Liver (tissue), 9 donors: ENCODE data around the gene PLA2G2F. TPM values are rescaled to one million over a fixed set of nuclear protein-coding genes. Genes with fewer than 3 reads are reported as not detected.

Experiments
- DNase-seq: peaks from one replicate; pipeline ENCODE4 v3.0.0-alpha.2; 2017; ENCODE audit warnings: low spot score
- H3K27ac ChIP-seq, 2 donors: one replicate each; pipeline ENCODE4 v1.7.0; 2013; ENCODE audit warnings: inconsistent platforms in 2 of 2, low read length in 2 of 2, control low read depth in 1 of 2, low read depth in 1 of 2, mild to moderate bottlenecking in 1 of 2
- H3K27me3 ChIP-seq, 4 donors: one replicate each; pipeline versions ENCODE4 v1.6.1 to v1.7.0; 2013; ENCODE audit warnings: low read length in 3 of 4, inconsistent platforms in 1 of 4, mild to moderate bottlenecking in 1 of 4, moderate library complexity in 1 of 4; ENCODE audit not compliant: control insufficient read depth in 4 of 4, insufficient read depth in 4 of 4
- H3K36me3 ChIP-seq, 4 donors: one replicate each; pipeline versions ENCODE4 v1.6.1 to v1.7.0; 2013; ENCODE audit warnings: low read length in 3 of 4, mild to moderate bottlenecking in 3 of 4, low read depth in 1 of 4, moderate library complexity in 1 of 4; ENCODE audit not compliant: control insufficient read depth in 4 of 4, insufficient read depth in 3 of 4
- H3K4me1 ChIP-seq, 4 donors: one replicate each; pipeline versions ENCODE4 v1.6.1 to v1.7.0; 2013; ENCODE audit warnings: low read length in 3 of 4, mild to moderate bottlenecking in 3 of 4, moderate library complexity in 1 of 4; ENCODE audit not compliant: control insufficient read depth in 4 of 4, insufficient read depth in 4 of 4
- H3K4me3 ChIP-seq, 3 donors: one replicate each; pipeline versions ENCODE4 v1.6.1 to v1.7.0; 2013; ENCODE audit warnings: low read length in 3 of 3, control low read depth in 1 of 3, low read depth in 1 of 3, mild to moderate bottlenecking in 1 of 3
- H3K9ac ChIP-seq, 2 donors: one replicate each; pipeline ENCODE4 v1.7.0; 2013; ENCODE audit warnings: low read length in 2 of 2, mild to moderate bottlenecking in 2 of 2, moderate library complexity in 2 of 2, control low read depth in 1 of 2, low read depth in 1 of 2
- H3K9me3 ChIP-seq, 4 donors: one replicate each; pipeline versions ENCODE4 v1.6.1 to v1.7.0; 2013; ENCODE audit warnings: low read length in 3 of 4; ENCODE audit not compliant: control insufficient read depth in 4 of 4
- EGR1 ChIP-seq, 2 donors: IDR thresholded peaks; 2 replicates each; pipeline ENCODE4 v1.6.1; 2016 to 2018; ENCODE audit warnings: antibody characterized with exemption in 2 of 2, low read depth in 2 of 2
- FOXA1 ChIP-seq: IDR thresholded peaks from 2 replicates; pipeline ENCODE4 v1.6.1; 2016; ENCODE audit warnings: antibody characterized with exemption
- FOXA2 ChIP-seq: IDR thresholded peaks from 2 replicates; pipeline ENCODE4 v1.6.1; 2016; ENCODE audit warnings: antibody characterized with exemption
- GABPA ChIP-seq, 2 donors: IDR thresholded peaks in 1 of 2; conservative IDR thresholded peaks in 1 of 2; 2 replicates each; pipeline ENCODE4 v1.6.1; 2016; ENCODE audit warnings: antibody characterized with exemption in 2 of 2, mild to moderate bottlenecking in 1 of 2, moderate library complexity in 1 of 2
- HNF4A ChIP-seq, 2 donors: conservative IDR thresholded peaks; 2 replicates each; pipeline ENCODE4 v1.6.1; 2016; ENCODE audit warnings: antibody characterized with exemption in 2 of 2, mild to moderate bottlenecking in 2 of 2
- HNF4G ChIP-seq: IDR thresholded peaks from 2 replicates; pipeline ENCODE4 v1.6.1; 2016; ENCODE audit warnings: antibody characterized with exemption
- JUND ChIP-seq, 2 donors: IDR thresholded peaks; 2 replicates each; pipeline ENCODE4 v1.6.1; 2016; ENCODE audit warnings: antibody characterized with exemption in 2 of 2
- NR2F2 ChIP-seq: IDR thresholded peaks from 2 replicates; pipeline ENCODE4 v1.6.1; 2016; ENCODE audit warnings: antibody characterized with exemption
- RAD21 ChIP-seq, 2 donors: IDR thresholded peaks; 2 replicates each; pipeline ENCODE4 v1.6.1; 2016; ENCODE audit warnings: antibody characterized with exemption in 2 of 2, mild to moderate bottlenecking in 2 of 2
- RXRA ChIP-seq, 2 donors: IDR thresholded peaks; 2 replicates each; pipeline ENCODE4 v1.6.1; 2017 to 2018; ENCODE audit warnings: antibody characterized with exemption in 2 of 2, mild to moderate bottlenecking in 1 of 2
- SP1 ChIP-seq: IDR thresholded peaks from 2 replicates; pipeline ENCODE4 v1.6.1; 2018; ENCODE audit warnings: antibody characterized with exemption, mild to moderate bottlenecking
- TAF1 ChIP-seq: conservative IDR thresholded peaks from 2 replicates; pipeline ENCODE4 v1.6.1; 2016; ENCODE audit warnings: antibody characterized with exemption, mild to moderate bottlenecking
- YY1 ChIP-seq: IDR thresholded peaks from 2 replicates; pipeline ENCODE4 v1.6.1; 2016; ENCODE audit warnings: antibody characterized with exemption, mild to moderate bottlenecking
- WGBS: extraction: QIAGEN DNeasy Blood & Tissue Kit; methylation state at CpG from one replicate; pipeline ENCODE4 v1.1.7; 2013; 5-methylcytosine and 5-hydroxymethylcytosine counted together
- polyA plus RNA-seq, 2 donors: library from polyadenylated mRNA; stranded (reverse) in 1 of 2; unstranded in 1 of 2; fragments of 200-250 nt in 1 of 2; fragments of >200 nt in 1 of 2; fragmentation: Nextera tagmentation in 1 of 2; extraction: Ambion mirVana in 1 of 2; gene quantifications; one replicate each; pipeline versions ENCODE4 v1.2.1 to v1.2.3, GENCODE V29; 2013 to 2015
- total RNA-seq, 2 donors: library from RNA; depleted of rRNA; stranded (reverse); fragments of >200 nt; gene quantifications; one replicate each; pipeline ENCODE4 v1.2.3, GENCODE V29; 2014
- TF ChIP-seq, protein P1 (sequence below): IDR thresholded peaks from 2 replicates; pipeline ENCODE4 v1.6.1; 2016; ENCODE audit warnings: antibody characterized with exemption
- TF ChIP-seq, protein P2 (sequence below): fragments of 150-350 bp; IDR thresholded peaks from 2 replicates; pipeline ENCODE4 v1.5.1; 2017; ENCODE audit warnings: improper control_type of control experiment, low read depth, low read length; ENCODE audit not compliant: missing input control
- TF ChIP-seq, protein P3 (sequence below): IDR thresholded peaks from 2 replicates; pipeline ENCODE4 v1.6.1; 2016; ENCODE audit warnings: antibody characterized with exemption
- TF ChIP-seq, protein P4 (sequence below): IDR thresholded peaks from 2 replicates; pipeline ENCODE4 v1.6.1; 2016; ENCODE audit warnings: antibody characterized with exemption, mild to moderate bottlenecking
- TF ChIP-seq, protein P5 (sequence below): IDR thresholded peaks from 2 replicates; pipeline ENCODE4 v1.6.1; 2016; ENCODE audit warnings: antibody characterized with exemption
- donor health status: healthy.
- donor health status: healthy.
- donor health status: healthy.
- donor health status: healthy.
- donor health status: healthy.

Gene PLA2G2F
- total and polyA plus RNA-seq, 4 donors = under 0.01 TPM; not detected in 3

DNA sequence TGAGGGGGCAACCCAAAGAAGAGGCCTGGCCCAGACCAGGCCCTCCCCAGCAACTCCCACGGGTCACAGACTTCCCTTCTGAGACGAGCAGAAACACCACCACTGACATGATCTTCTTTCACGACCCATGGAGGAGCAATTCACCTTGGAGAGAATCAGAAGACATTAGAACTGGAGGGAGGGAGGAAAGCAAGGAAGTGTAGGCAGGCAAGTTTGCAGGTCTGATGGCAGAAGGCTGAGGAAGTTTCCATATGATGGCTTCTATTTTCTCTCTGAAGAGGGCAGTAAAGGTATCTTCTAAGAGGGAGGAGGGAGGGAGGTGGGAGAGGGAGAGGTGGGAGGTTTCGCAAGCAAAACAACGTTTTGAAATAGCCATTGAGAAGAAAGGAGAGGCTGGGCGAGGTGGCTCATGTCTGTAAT lies 45.4 kb downstream of the PLA2G2F start:
- peak overlapping the region; percentile 38 to 63 for H3K27ac ChIP-seq
- no peaks in the 10 kb centered on the region for H3K9me3 ChIP-seq
- H3K4me1 ChIP-seq = peaks cover 4 to 42% (median 34%) of the 10 kb centered on the region in 4 donors
- no peak overlapping the region for H3K9ac ChIP-seq
- H3K27me3 ChIP-seq = no peaks in the 10 kb centered on the region
- 71% methylated on average over 6 of the region's 6 CpGs for whole genome bisulfite sequencing
- no peak overlapping the region for H3K4me3 ChIP-seq
- H3K36me3 ChIP-seq = no peaks in the 10 kb centered on the region
- TF ChIP-seq, protein P1, sequence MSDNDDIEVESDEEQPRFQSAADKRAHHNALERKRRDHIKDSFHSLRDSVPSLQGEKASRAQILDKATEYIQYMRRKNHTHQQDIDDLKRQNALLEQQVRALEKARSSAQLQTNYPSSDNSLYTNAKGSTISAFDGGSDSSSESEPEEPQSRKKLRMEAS = no peak
- TF ChIP-seq YY1 (no peak), GABPA (IDR thresholded peaks at IDR 0.05 in 1 of 2, conservative IDR thresholded peaks at IDR 0.05 in 1 of 2) (no peak), FOXA1 (no peak), RXRA (IDR thresholded peaks at IDR 0.05) (no peak), RAD21 (IDR thresholded peaks at IDR 0.05) (no peak), HNF4G (no peak), TAF1 (no peak), FOXA2 (no peak), HNF4A (conservative IDR thresholded peaks at IDR 0.05) (no peak), JUND (IDR thresholded peaks at IDR 0.05) (no peak)
- TF ChIP-seq, protein P2, sequence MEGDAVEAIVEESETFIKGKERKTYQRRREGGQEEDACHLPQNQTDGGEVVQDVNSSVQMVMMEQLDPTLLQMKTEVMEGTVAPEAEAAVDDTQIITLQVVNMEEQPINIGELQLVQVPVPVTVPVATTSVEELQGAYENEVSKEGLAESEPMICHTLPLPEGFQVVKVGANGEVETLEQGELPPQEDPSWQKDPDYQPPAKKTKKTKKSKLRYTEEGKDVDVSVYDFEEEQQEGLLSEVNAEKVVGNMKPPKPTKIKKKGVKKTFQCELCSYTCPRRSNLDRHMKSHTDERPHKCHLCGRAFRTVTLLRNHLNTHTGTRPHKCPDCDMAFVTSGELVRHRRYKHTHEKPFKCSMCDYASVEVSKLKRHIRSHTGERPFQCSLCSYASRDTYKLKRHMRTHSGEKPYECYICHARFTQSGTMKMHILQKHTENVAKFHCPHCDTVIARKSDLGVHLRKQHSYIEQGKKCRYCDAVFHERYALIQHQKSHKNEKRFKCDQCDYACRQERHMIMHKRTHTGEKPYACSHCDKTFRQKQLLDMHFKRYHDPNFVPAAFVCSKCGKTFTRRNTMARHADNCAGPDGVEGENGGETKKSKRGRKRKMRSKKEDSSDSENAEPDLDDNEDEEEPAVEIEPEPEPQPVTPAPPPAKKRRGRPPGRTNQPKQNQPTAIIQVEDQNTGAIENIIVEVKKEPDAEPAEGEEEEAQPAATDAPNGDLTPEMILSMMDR = no peak
- TF ChIP-seq, protein P3, sequence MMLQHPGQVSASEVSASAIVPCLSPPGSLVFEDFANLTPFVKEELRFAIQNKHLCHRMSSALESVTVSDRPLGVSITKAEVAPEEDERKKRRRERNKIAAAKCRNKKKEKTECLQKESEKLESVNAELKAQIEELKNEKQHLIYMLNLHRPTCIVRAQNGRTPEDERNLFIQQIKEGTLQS = no peak
- no peak for DNase-seq

DNA sequence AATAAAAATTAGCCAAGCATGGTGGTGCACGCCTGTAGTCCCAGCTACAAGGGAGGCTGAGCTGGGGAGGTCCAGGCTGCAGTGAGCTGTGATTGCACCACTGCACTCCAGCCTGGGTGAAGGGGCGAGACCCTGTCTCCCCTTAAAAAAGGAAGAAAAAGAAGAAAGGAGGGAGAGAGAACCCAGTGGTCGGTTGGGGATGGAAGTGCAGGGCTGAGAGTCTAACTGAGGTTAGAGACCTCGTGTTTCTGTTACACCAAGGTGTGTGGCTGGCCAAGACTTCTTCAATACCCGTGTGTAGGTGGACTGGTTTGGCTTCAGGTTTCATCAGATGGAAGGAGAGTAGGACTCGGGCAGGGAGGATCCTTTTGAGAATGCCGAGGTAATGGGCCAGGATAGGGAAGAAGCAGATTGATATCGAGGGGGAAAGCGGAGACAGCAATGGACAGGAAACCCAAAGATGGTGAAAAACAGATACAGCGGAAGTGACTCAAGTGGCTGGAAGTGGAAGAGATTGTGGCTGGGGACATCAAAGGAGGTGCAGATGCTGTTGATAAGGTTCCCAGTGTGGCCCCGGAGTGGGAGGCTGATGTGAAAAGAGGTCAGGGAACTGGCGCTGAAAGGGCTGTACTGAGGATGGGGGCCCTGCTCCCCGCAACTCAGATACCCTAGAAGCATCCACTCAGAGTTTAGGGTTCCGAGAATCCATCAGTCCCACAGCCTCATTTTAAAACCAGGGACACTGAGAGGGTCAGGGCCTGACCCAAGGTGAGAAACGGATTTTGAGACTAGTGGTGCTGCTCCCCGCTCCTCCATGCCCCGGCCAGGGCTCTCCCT lies 46.1 kb downstream of the PLA2G2F start:
- Histone ChIP-seq H3K9ac (no peak overlapping the region), H3K27me3 (no peaks in the 10 kb centered on the region), H3K9me3 (no peaks in the 10 kb centered on the region), H3K4me3 (peak overlapping the region in 1 of 3 donors; percentile 49), H3K27ac (no peak overlapping the region), H3K36me3 (no peaks in the 10 kb centered on the region), H3K4me1 (peaks cover 4 to 42% (median 34%) of the 10 kb centered on the region in 4 donors)
- DNase-seq = no peak
- TF ChIP-seq, protein P4, sequence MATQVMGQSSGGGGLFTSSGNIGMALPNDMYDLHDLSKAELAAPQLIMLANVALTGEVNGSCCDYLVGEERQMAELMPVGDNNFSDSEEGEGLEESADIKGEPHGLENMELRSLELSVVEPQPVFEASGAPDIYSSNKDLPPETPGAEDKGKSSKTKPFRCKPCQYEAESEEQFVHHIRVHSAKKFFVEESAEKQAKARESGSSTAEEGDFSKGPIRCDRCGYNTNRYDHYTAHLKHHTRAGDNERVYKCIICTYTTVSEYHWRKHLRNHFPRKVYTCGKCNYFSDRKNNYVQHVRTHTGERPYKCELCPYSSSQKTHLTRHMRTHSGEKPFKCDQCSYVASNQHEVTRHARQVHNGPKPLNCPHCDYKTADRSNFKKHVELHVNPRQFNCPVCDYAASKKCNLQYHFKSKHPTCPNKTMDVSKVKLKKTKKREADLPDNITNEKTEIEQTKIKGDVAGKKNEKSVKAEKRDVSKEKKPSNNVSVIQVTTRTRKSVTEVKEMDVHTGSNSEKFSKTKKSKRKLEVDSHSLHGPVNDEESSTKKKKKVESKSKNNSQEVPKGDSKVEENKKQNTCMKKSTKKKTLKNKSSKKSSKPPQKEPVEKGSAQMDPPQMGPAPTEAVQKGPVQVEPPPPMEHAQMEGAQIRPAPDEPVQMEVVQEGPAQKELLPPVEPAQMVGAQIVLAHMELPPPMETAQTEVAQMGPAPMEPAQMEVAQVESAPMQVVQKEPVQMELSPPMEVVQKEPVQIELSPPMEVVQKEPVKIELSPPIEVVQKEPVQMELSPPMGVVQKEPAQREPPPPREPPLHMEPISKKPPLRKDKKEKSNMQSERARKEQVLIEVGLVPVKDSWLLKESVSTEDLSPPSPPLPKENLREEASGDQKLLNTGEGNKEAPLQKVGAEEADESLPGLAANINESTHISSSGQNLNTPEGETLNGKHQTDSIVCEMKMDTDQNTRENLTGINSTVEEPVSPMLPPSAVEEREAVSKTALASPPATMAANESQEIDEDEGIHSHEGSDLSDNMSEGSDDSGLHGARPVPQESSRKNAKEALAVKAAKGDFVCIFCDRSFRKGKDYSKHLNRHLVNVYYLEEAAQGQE = no peak
- TF ChIP-seq, protein P3 = no peak
- TF ChIP-seq TAF1 = no peak
- TF ChIP-seq RAD21 (IDR thresholded peaks at IDR 0.05) = no peak
- TF ChIP-seq, protein P1 = no peak
- TF ChIP-seq HNF4A (conservative IDR thresholded peaks at IDR 0.05) = no peak
- TF ChIP-seq SP1 = no peak
- no peak for TF ChIP-seq HNF4G
- TF ChIP-seq NR2F2 = no peak
- TF ChIP-seq RXRA (IDR thresholded peaks at IDR 0.05) = no peak
- no peak for TF ChIP-seq GABPA (IDR thresholded peaks at IDR 0.05 in 1 of 2, conservative IDR thresholded peaks at IDR 0.05 in 1 of 2)
- no peak for TF ChIP-seq YY1
- no peak for TF ChIP-seq FOXA2
- no peak for TF ChIP-seq EGR1 (IDR thresholded peaks at IDR 0.05; ENCODE audit: low read depth in 2 of 2)
- TF ChIP-seq, protein P5, sequence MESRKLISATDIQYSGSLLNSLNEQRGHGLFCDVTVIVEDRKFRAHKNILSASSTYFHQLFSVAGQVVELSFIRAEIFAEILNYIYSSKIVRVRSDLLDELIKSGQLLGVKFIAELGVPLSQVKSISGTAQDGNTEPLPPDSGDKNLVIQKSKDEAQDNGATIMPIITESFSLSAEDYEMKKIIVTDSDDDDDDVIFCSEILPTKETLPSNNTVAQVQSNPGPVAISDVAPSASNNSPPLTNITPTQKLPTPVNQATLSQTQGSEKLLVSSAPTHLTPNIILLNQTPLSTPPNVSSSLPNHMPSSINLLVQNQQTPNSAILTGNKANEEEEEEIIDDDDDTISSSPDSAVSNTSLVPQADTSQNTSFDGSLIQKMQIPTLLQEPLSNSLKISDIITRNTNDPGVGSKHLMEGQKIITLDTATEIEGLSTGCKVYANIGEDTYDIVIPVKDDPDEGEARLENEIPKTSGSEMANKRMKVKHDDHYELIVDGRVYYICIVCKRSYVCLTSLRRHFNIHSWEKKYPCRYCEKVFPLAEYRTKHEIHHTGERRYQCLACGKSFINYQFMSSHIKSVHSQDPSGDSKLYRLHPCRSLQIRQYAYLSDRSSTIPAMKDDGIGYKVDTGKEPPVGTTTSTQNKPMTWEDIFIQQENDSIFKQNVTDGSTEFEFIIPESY = no peak
- WGBS = 75% methylated on average over 17 of the region's 17 CpGs
